CD4-positive, alpha-beta T cell treated with Interleukin-12 subunit alpha and Interleukin-12 subunit beta, for 1 hour (primary cell): ENCODE results near the gene MYO16.
A peak's percentile ranks its signal among the peaks of the same experiment; 100 is the strongest.
"Not testable (repeated sequence)": the region's sequence is repeated elsewhere in the genome, so short reads cannot be mapped to it uniquely, and the experiment has no call there.

Source experiments
- DNase-seq: peaks from one replicate; pipeline ENCODE4 v3.0.0-alpha.2; 2020

Gene MYO16

DNA sequence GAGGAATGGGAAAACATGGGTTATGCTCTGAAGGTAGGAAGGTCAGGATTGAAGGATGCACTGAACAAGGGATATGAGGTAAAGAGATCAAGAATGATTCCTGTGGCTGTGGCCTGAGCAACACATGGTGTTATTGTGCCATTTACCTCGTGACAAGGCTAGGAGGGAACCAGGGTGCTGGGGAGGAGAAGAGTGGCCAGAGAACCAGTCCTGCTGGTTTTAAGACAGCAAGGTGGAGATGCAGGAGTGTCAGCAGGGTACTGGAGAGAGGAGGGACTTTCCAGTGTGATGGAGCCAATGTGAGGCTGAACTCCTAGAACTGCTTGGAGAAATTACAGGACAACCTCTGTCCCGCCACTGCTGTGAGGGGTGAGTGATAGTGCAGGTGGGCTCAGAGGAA, 282.4 kb downstream of the MYO16 start:
- DNase-seq, result no peak

DNA sequence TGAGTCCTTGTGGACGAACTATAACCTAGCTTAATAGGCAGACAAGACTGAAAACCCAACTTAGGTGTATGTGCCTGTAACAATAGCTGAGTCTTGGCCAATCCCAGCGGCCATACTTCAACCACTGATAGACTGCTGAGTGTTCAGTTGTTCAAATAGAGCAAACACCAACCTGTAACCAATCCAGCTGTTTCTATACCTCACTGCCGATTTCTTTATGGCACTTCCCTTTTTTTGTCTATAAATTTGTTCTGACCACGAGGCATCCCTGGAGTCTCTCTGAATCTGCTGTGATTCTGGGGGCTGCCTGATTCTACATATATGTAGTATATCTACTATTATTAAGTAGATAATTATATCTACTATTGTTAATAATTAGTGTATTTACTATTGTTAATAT, 284.3 kb downstream of the MYO16 start:
- not testable (repeated sequence) for DNase-seq

DNA sequence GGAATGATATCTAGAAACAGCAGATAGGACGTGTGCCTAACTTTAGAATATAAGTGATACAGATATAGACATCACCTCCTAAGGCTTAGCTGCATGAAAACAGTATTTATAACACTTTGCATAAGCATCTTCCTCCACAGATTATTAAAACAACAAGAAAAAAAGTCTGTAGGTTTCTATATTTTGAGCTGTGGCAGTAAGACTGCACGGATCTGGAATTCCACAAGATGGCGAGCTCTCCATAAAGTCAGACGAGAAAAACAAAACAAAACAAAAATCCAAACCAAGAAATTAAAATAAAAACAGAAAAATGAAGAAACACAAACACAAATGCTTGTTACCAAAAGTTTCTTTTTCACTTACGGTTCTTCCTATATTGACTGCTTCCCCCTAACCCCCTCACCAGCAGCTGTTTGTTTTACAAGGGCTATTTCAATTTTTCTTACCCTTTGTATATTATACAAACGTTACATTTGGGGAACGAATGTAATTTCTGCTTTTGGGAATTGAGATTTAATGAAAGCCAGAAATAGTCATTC, 285.8 kb downstream of the MYO16 start:
- no peak for DNase-seq

DNA sequence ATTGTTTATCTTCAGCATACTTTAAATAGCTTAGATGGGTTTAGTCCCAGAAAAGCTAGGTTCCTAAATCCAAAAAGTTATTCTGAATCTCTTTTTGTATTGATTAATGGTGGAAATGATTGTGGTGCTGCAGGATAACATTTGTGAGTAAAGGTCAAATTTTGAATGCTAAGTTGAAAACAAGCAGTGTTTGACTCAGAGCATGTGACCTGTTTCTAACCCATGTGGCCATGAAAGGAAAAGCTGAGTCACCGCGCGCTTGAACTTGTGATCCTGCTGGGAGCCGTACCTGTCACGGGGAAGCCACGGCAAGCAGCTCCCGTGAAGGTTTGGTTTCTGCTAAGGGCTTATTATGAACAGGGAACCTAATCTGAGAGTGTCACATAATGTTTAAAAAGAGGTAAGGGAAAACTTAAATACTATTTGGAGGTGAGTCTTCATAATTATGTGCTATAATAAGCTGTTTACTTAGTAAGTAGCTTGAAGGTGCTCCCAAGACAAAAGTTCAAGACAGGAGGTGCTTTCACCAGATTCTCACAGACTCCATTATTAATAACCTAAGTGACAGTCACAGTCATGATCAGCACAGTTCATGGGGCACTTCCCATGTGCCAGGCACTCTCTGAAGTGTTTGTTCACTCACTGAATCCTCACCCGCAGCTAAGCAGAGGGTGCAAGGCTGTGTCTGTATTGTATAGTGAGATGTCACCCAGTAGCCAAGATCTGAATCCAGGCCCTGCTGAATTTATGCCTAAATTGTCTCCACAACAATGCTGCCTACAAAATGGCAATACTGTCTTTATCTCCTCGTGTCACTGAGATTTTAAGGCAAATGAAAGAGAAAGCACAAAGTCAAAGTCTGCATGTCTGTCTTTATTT, 286.5 kb downstream of the MYO16 start:
- DNase-seq, result peak; percentile 35

DNA sequence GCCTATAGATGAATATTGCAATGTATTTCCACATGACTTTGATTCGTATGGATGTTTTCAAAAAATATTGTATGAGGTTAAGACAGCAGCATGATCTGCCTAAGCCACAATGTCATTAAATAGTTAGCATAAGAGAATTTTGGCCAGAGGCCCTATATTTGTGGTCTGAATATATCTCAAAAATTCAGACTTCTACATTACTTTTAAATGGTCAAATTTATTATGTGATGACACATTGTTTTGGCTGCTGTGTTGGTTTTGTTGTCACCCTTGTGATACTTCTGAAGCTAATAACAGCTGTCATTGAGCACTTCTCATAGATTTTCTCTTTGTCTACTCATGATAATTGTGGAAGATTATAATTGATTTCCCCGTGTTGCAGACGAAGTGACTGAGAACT, 288.2 kb downstream of the MYO16 start:
- no peak for DNase-seq

DNA sequence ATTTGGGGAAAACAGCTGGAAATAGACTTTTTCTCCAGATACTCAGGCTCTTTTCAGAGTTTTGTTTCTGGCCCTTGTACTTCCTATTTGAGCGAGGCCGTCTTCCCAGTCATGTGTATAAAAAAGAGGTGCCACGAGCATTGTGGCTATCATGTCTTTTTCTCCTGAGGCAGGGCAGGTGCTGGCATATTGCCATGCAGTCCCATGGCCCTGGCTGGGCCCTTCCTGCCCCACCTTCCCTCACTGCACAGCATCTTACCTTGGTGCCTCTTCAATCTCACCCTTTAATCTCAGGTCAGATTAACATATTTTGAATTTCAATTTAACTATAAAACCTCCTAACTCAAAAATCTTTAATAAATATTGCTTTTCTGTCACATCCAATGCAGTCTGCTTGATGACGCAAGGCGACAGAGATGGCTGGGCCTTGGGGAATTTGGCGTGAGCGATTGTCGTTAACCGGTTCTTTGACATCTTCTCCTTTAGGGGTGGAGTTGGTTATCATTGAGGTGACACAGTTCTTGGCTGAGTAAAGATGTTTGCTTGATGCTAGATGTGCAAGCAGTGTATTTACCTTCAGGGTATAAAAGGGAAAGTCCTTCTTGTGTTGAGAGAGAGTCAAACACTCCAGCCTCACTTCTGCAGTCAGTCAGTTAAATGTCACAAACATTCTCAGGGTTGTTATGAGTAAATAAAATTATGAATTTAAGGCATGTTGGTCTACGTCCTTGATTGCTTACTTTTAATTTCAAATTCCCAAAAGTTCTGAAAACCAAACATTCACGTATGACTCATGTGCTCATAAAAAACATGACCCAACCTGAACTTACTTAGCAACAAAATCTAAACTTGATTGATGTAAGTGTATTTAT, 289.9 kb downstream of the MYO16 start:
- DNase-seq, result no peak

DNA sequence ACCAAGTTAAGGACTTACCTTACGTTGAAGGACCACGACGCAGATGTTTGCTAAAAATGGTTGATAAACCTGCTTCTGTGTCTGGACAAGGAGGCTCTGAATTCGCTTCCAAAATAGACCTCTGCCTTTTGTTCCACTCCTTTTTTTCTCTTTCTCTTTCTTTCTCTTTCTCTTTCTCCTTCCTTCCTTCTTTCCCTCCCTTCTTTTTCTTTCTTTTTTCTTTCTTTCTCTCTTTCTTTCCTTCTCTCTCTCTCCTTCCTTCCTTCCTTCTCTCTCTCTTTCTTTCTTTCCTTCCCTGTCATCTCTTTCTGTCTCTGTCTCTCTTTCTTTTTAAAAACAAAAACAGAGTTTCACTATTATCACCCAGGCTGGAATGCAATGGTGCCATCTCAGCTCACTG, 290.7 kb downstream of the MYO16 start:
- DNase-seq, result no peak

DNA sequence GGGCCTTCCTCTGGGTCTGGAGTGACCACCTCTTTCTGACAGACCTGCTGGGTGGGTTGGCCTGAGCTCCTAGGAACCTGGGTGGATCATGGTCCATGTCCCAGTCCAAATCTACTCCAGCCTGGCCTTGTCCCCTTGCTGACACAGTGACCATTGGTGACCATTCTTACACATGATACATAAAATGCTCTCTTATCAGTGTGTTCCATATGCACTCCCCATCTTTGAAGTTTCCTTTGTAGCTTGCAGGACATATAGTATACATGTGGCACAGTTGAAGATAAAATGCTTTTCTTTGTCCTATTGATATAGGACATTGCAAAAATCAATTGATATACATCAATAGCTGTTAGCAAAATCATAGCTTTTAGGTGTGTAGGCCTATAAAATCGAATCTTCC, 291.8 kb downstream of the MYO16 start:
- DNase-seq, result no peak

DNA sequence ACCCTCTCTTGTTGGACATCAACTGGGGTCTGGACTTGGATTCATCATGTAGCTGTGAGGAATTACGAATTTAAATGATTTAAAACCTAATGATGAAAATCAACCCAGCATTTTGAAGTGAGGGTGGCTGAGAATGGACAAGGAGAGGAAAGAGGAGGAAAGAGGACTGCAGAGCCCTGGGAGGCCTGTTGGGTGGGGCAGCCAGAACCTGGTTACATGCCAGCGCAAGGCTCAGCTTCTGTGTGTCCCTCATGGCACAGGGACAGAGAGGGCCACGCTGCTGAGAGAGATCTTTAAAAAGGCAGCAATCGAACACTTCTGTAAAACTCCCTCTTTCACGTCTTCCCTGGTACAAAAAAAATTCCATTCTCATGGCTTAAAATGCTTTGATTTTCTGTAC, 292.7 kb downstream of the MYO16 start:
- no peak for DNase-seq

DNA sequence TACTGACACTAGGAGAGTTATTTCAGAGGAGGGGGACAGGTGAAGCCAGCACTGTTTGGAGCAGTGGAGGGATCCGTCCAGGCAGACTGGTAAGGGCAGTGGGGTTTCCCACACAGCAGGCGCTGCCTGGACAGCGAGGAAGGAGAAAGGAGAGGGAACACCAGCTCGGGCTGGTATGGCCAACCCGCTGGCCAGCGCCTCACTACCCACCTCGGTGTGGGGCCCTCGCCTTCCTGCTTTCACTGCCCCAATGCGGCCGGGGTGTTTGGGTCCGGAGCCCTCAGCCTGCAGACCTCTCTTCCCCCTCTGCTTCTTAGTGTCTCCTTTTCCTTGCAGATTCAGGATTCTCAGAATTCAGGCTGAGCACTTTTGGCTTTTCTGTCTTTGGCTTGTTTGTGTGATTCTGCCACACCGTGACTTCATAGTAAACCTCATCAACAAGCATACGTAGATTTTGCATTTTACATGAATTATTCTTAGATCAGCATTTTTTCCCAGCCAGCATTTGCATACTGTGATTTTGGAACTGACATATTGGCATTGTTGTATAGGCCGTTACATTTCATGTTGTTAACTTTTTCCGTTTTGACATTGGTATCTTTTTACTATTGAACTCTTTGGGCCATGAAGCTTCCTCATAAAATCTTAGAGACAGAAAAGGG, 294.1 kb downstream of the MYO16 start:
- no peak for DNase-seq

DNA sequence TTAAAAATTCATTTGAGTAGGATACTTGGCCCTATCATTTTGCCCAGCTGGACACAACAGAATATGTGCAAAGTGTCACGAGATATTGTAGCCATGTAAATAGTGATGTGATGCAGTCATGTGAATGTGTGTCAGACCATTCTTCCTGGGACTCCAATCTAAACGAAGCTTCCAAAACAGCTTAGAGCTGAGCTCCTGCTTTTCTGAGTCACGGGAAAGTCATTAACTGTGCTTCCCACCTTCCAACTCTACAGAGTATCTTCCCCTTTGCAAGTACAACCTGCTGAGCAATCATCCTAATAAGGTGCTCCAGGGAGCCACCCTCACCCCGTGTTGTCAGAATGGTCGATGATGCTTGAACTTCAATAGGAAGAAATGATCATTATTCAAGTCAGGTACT, 294.7 kb downstream of the MYO16 start:
- no peak for DNase-seq

DNA sequence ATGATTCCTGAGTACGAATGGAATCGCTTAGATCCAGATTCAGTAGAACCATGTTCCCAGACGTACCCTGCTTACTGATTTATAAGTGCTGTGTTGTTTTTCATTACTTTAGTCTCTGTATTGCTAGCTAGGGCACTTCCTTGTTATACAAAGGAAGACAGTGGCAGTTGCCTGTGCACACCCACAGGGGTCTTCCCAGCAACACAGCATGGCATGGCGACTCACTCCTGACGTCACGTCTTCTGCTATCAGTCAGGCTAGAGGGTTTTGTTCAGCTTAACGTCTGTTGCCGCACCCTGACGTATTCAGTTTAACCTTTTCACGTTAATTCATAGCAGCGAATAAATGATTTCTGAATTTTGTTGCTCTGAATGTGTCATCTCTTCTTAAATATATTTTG, 295.1 kb downstream of the MYO16 start:
- DNase-seq, result no peak

DNA sequence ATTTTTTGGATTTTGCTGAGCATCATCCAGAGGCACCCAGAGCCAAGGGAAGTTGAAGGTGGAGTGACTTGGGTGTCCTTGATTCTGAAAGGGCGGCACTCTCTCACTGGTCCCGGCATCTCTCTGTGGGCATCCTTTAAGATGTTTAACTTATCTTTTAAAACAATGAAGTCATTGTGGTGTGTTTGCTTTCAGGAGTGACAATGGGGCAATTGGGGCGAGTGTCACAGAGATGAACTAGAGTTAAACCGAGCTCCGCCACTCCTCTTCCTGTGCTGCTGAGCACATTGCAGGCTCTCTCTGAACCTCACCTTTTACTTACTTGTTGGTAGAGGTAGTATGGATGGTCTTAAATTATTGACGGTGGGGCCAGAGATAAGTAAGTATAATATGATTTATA, 295.7 kb downstream of the MYO16 start:
- no peak for DNase-seq

DNA sequence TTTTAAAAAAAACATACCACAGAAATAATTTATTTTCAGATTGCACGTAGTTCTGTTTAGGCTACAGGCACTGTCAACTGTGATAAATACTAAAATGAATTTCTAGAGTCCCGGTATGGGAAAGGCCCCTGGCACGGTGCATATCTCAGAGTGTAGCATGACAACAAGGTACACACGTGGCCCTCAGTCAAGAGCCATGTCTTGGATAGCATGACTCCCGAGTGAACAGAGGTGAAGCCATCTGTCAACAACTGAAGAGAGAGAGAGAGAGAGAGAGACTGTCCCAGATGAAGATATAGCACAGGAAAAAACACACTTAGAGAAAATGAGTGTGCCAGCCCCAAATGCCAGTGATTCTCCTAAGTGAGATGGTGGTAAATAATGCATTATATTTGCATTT, 297.5 kb downstream of the MYO16 start:
- no peak for DNase-seq

DNA sequence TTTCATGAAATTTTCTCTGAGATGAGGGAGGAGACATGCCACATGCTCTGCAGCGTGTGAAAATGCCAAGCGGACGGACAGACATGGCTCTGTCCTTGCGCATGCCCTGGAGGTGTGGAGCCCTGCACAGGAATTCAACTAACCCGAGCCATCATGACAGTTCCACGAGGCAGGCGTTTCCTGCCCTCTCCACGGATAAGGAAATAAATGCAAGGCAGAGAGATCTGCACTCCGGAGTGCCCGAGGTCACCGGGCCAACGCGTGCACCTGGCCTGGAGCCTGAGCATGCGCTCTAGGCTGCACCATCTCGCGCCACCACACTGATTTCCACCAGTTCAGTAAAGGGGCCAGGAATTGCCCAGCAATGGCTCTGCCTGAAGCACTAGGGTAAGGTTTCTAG, 298.2 kb downstream of the MYO16 start:
- no peak for DNase-seq

DNA sequence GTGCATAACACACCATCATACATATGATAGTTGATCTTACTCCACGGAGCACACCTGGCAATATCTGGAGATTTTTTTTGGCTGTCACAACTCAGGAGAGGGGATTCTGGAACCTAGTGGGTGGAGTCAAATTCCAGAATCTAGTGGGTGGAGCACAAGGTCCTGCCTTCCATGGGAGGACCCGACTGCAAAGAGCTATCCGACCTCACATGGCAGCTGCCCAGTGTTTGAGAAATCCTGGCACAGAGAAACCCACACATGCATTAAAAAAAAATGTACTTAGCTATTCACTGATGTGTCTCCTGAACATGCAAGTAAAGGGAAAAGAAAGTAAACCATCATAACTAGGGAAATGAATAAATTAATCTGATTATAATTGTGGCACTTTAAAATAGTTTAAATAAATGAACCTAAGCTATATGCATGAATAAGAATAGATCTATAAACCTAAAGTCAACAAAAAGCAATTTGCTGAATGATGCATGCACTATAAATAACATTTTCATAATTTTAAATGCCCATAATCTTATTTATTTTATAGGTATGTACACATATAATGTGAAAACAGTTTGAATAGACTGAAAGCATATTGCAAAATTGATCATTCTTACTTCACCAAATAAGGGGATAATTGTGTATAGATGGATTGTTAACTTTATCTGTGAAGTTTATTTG, 300.3 kb downstream of the MYO16 start:
- no peak for DNase-seq

DNA sequence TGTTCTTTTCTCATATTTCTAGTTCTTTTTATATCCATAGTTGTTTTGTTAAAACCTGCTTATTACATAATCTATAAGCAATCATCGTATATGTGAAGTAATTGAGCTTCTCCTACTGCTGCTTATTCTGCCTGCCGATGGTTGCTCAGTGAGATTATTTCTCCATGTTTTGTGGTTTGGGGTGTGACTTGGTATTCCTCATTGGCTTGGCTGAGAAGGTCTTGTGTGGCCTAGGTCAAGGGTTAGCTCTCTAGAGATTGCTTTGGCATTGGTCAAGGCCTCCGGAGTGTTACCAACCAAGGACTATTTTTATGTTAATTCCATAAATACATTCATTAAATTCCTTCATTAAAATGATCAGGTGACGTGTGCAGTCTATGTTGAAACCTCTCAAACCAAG, 302.8 kb downstream of the MYO16 start:
- no peak for DNase-seq

DNA sequence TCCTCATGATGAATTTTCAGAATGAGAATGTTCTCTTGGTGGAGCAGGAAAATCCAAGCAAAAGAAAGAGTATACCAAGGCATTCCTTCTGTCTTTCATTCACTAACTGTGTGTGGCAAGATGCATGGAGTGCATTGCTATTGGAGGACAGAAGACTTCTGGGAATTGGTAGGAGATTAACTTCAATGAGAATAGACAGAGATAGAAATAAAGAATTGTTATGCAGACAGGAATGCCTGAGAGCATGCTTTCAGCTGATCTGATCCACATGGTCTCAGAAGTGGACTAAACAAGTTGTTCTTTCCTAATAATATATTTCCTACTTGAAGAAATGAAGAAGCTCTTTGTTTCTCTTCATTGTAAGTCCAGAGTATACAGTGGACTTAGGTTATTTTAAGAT, 303.6 kb downstream of the MYO16 start:
- no peak for DNase-seq

DNA sequence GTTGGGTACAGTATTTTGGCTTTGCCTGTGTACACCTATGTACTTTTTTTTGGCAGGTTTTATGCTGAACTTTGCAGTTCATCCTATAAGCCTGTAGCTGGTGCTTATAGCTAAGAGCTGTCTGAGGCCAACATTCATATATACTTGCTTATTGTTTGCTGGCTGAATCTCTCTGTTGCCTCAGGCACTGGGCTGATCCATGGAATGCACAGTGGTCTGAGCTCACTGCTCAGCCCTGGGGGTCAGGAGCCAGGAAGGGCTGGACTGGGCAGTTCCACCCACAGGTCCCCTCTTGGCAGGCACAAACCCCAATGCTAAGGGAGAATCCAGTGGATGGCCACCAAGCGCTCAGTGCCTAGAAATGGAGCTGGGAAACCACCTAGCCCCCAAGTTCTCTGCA, 308.7 kb downstream of the MYO16 start:
- no peak for DNase-seq

DNA sequence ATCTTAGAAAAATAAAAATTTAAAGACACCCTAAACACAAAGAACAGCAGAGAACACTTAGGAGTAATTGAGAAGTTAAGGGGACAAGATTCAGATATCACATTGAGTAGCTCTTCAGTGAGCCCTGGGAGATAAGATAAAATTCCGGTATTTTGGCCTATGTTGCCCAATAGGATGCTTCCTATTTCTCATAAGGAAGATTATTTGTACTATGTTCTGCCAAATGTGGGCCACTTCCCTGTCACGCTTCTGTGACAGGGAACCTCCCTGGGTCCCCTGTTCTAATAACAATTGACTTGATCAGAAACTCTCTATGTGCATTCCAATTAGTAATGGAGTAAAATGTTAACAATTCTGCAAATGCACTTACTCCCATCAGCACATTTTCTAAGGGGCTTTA, 310.7 kb downstream of the MYO16 start:
- no peak for DNase-seq

DNA sequence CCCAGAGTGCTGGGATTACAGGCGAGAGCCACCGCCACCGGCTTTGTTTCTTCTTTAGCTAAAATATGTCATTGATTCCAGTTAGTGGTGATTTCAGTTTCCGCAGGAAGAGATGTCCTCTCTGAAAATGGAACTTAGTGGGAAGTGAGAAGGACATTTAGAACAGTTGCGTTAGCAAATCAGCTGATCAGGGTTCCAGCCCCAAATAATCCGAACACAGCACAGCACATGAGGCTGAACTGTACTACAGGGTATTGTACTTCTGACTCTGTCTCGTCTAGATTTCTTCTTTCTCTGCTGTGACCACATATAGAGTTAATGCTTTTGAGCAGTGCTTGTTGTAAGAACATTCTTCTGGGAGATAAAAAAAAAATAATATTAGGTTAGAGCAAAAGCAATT, 314.4 kb downstream of the MYO16 start:
- no peak for DNase-seq

DNA sequence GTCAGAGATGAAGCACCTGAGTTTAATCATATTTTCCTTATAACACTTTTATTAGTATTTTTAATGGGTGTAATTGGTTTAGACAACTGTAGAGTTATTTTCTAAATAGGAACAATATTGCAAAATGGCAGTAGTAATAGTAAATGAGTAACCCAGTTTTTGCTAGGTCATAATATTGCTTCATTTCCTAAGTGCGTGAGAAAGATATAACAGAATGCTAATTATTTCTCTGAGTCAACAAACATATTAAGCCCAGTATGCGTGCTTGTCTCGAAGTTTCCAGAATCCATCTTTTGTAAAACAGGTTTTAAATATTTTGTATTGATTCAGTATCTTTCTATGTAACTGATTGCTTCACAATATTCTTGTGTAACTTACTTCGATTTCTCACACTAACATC, 315.3 kb downstream of the MYO16 start:
- DNase-seq, result no peak

DNA sequence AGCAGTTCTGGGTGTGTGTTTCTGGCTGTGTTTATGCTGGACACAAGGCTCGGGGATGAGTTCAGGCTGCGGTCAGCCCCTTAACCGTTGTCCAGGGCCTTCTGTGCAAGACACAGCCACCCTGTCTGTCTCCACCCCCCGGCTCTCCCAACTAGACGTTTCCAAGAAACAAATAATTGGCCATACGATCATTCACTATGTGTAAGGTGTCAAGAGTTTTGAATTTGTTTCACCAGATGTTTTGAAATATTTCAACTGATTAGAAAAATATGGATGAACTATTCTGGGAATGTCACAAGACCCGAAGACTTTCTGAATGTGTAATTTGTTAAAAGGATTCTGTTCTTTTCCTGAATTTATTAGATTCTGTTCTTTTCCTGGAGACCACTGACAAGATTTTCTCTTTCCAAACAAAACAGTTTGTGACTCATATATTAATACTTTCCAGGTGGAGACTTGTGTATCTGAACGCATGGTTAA, 318.2 kb downstream of the MYO16 start:
- no peak for DNase-seq
